Nephron progenitor cell (in vitro differentiated cells): ENCODE results near the gene NKAPL.

Experiments
- DNase-seq: peaks from one replicate; pipeline ENCODE4 v3.0.0; 2021
- H3K27ac Mint-ChIP-seq: 2 replicates; pipeline ENCODE4 v1.8.0; 2021; ENCODE audit warnings: mild to moderate bottlenecking, moderate library complexity, mixed read lengths
- H3K27me3 Mint-ChIP-seq: 2 replicates; pipeline ENCODE4 v1.8.0; 2021; ENCODE audit warnings: mild to moderate bottlenecking, low read depth, mixed read lengths; ENCODE audit not compliant: poor library complexity
- H3K36me3 Mint-ChIP-seq: 2 replicates; pipeline ENCODE4 v1.8.0; 2021; ENCODE audit warnings: low read depth, mixed read lengths
- H3K4me1 Mint-ChIP-seq: 2 replicates; pipeline ENCODE4 v1.8.0; 2021; ENCODE audit warnings: mixed read lengths
- H3K4me3 Mint-ChIP-seq: 2 replicates; pipeline ENCODE4 v1.8.0; 2021; ENCODE audit warnings: mild to moderate bottlenecking, moderate library complexity, mixed read lengths
- H3K9me3 Mint-ChIP-seq: 2 replicates; pipeline ENCODE4 v1.8.0; 2021; ENCODE audit warnings: mild to moderate bottlenecking, moderate library complexity, mixed read lengths
- CTCF ChIP-seq: fragments of 200-600 bp; sonication (generic); IDR thresholded peaks from 2 replicates; pipeline ENCODE4 v1.5.0; 2021; ENCODE audit warnings: antibody characterized with exemption

Gene NKAPL

GRCh38 chr6:28252009-28252975, 6.8 kb upstream of the NKAPL start, which contains the start of gene ZKSCAN4:
Gene ZKSCAN4, minus strand, starts transcription at chr6:28252269. Its CDS starts 289 bp downstream, at chr6:28251980.
- H3K9me3 Mint-ChIP-seq: no peaks in the 10 kb centered on the region
- TF ChIP-seq CTCF: no peak
- H3K4me1 Mint-ChIP-seq: peaks cover 24% of the 10 kb centered on the region
- no peaks in the 10 kb centered on the region for H3K27me3 Mint-ChIP-seq
- peak; percentile 73 for DNase-seq
- H3K4me3 Mint-ChIP-seq: peak within 1 kb of the TSS; percentile 99
- peaks cover 11% of the 10 kb centered on the region for H3K36me3 Mint-ChIP-seq
- peak within 1 kb of the TSS; percentile 85 for H3K27ac Mint-ChIP-seq

GRCh38 chr6:28254121-28254519, 5.0 kb upstream of the NKAPL start:
- DNase-seq: no peak
- H3K27ac Mint-ChIP-seq: no peak overlapping the region
- H3K9me3 Mint-ChIP-seq: no peaks in the 10 kb centered on the region
- no peak for TF ChIP-seq CTCF
- H3K4me1 Mint-ChIP-seq: peaks cover 24% of the 10 kb centered on the region
- peaks cover 4% of the 10 kb centered on the region for H3K27me3 Mint-ChIP-seq
- H3K36me3 Mint-ChIP-seq: no peaks in the 10 kb centered on the region
- no peak overlapping the region for H3K4me3 Mint-ChIP-seq

GRCh38 chr6:28257042-28257441, 2.1 kb upstream of the NKAPL start:
- no peak overlapping the region for H3K4me3 Mint-ChIP-seq
- no peaks in the 10 kb centered on the region for H3K36me3 Mint-ChIP-seq
- no peaks in the 10 kb centered on the region for H3K9me3 Mint-ChIP-seq
- peaks cover 21% of the 10 kb centered on the region for H3K27me3 Mint-ChIP-seq
- no peak for TF ChIP-seq CTCF
- no peak overlapping the region for H3K27ac Mint-ChIP-seq
- DNase-seq: no peak
- H3K4me1 Mint-ChIP-seq: peaks cover 8% of the 10 kb centered on the region

GRCh38 chr6:28263922-28264321, 4.8 kb downstream of the NKAPL start:
- Mint-ChIP-seq H3K36me3 (no peaks in the 10 kb centered on the region), H3K9me3 (no peaks in the 10 kb centered on the region), H3K27me3 (peaks cover 21% of the 10 kb centered on the region), H3K27ac (no peak overlapping the region), H3K4me1 (peaks cover 8% of the 10 kb centered on the region), H3K4me3 (no peak overlapping the region)
- no peak for TF ChIP-seq CTCF
- no peak for DNase-seq

- H3K4me3 Mint-ChIP-seq: no peak overlapping the region
- no peaks in the 10 kb centered on the region for H3K36me3 Mint-ChIP-seq
- no peaks in the 10 kb centered on the region for H3K9me3 Mint-ChIP-seq
- H3K4me1 Mint-ChIP-seq: peaks cover 8% of the 10 kb centered on the region
- no peak for TF ChIP-seq CTCF
- no peak overlapping the region for H3K27ac Mint-ChIP-seq
- DNase-seq: no peak
- H3K27me3 Mint-ChIP-seq: peaks cover 16% of the 10 kb centered on the region
Measured at GRCh38 chr6:28264834-28265401, 5.8 kb downstream of the NKAPL start.
